ENCODE results near the gene GPANK1.

GPANK1 gene

GRCh38 chr6:31614684-31615578 lies 49.9 kb downstream of the GPANK1 start, which contains the start of gene AIF1:
TSS of gene AIF1 (plus strand) at chr6:31615234. CDS start at chr6:31615330, 96 bp downstream.
- no peak for DNase-seq

GRCh38 chr6:31614075-31614619 lies 50.6 kb downstream of the GPANK1 start:
- no peak for DNase-seq

All from stimulated activated CD4-positive, alpha-beta T cell treated with anti-CD3 and anti-CD28 coated beads, Interleukin-2, amount 100 ng/mL, for 24 hours (primary cell).